Mesendoderm (in vitro differentiated cells): ENCODE data around the gene ACACA.
A peak's percentile ranks its signal among the peaks of the same experiment; 100 is the strongest.

Experiments used
- DNase-seq: peaks from one replicate; pipeline ENCODE4 v3.0.0; 2013
- H2AK5ac ChIP-seq: 2 replicates; pipeline ENCODE4 v1.6.1; 2013; ENCODE audit warnings: low read length, inconsistent platforms
- H2BK120ac ChIP-seq: 2 replicates; pipeline ENCODE4 v1.6.1; 2013; ENCODE audit warnings: low read depth, mild to moderate bottlenecking, low read length, moderate library complexity, mixed read lengths
- H2BK15ac ChIP-seq: replicated peaks from 2 replicates; pipeline ENCODE4 v1.6.1; 2013; ENCODE audit warnings: low read depth, mild to moderate bottlenecking, moderate library complexity
- H2BK5ac ChIP-seq: 2 replicates; pipeline ENCODE4 v1.6.1; 2013; ENCODE audit warnings: low read length, inconsistent platforms
- H3K18ac ChIP-seq: 2 replicates; pipeline ENCODE4 v1.6.1; 2013; ENCODE audit warnings: mild to moderate bottlenecking, low read length, mixed read lengths
- H3K23ac ChIP-seq: one replicate; pipeline ENCODE4 v1.6.1; 2013; ENCODE audit warnings: low read length
- H3K27ac ChIP-seq: 2 replicates; pipeline ENCODE4 v1.5.1; 2013; ENCODE audit warnings: low read depth, mild to moderate bottlenecking, inconsistent platforms, low read length, moderate library complexity
- H3K27me3 ChIP-seq: 2 replicates; pipeline ENCODE4 v1.6.1; 2013; ENCODE audit warnings: low read length, control low read depth, mild to moderate bottlenecking, inconsistent platforms; ENCODE audit not compliant: insufficient read depth, poor library complexity
- H3K36me3 ChIP-seq: 2 replicates; pipeline ENCODE4 v1.6.1; 2013; ENCODE audit warnings: low read length, inconsistent platforms; ENCODE audit not compliant: control insufficient read depth, insufficient read depth
- H3K4ac ChIP-seq: one replicate; pipeline ENCODE4 v1.6.1; 2013; ENCODE audit warnings: low read depth, mild to moderate bottlenecking, low read length, moderate library complexity
- H3K4me1 ChIP-seq: 2 replicates; pipeline ENCODE4 v1.6.1; 2013; ENCODE audit warnings: low read depth, low read length, inconsistent platforms; ENCODE audit not compliant: control insufficient read depth
- H3K4me2 ChIP-seq: 2 replicates; pipeline ENCODE4 v1.6.1; 2013; ENCODE audit warnings: low read length
- H3K4me3 ChIP-seq: 2 replicates; pipeline ENCODE4 v1.5.1; 2013; ENCODE audit warnings: mild to moderate bottlenecking, low read length
- H3K56ac ChIP-seq: one replicate; pipeline ENCODE4 v1.6.1; 2013; ENCODE audit warnings: low read length
- H3K79me1 ChIP-seq: 2 replicates; pipeline ENCODE4 v1.6.1; 2013; ENCODE audit warnings: low read length, inconsistent platforms
- H3K79me2 ChIP-seq: 2 replicates; pipeline ENCODE4 v1.6.1; 2013; ENCODE audit warnings: mild to moderate bottlenecking, low read length; ENCODE audit not compliant: control insufficient read depth, insufficient read depth
- H3K9ac ChIP-seq: 2 replicates; pipeline ENCODE4 v1.6.1; 2013; ENCODE audit warnings: low read length, inconsistent platforms
- H4K5ac ChIP-seq: one replicate; pipeline ENCODE4 v1.6.1; 2013; ENCODE audit warnings: low read length
- H4K8ac ChIP-seq: one replicate; pipeline ENCODE4 v1.6.1; 2013; ENCODE audit warnings: low read depth, mild to moderate bottlenecking, control low read depth, low read length, moderate library complexity
- WGBS: extraction: QIAGEN DNeasy Blood & Tissue Kit; methylation state at CpG from one replicate; pipeline ENCODE4 v1.1.7; 2013; ENCODE audit warnings: low lambda C conversion rate, missing lambda C conversion rate; ENCODE audit not compliant: insufficient coverage; ENCODE audit errors: extremely low coverage; 5-methylcytosine and 5-hydroxymethylcytosine counted together

Gene ACACA

DNA sequence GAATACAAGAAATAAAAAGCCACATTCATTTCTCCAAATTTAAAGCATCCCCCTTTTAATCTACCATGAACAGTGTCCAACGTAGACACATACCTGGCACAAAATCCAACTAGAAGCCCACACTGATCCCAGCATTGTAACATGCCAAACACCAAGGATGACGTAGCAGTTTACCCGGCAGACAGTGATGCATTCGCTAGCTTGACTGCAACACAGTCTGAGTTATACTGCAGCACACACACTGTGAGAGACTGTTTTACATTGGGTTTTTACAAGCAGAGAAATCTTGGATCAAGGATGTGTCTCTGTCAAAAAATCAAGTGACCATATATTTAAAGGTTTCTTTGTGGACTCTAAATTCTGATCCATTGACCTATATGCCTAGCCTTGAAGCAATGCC lies 105.3 kb downstream of the ACACA start:
- Histone ChIP-seq H4K5ac (no peak overlapping the region), H3K27me3 (no peaks in the 10 kb centered on the region), H3K27ac (no peak overlapping the region), H3K4me2 (no peak overlapping the region), H3K4me1 (peaks cover 7% of the 10 kb centered on the region), H2AK5ac (no peak overlapping the region), H3K4me3 (no peak overlapping the region), H2BK5ac (no peak overlapping the region), H3K79me2 (peaks cover 12% of the 10 kb centered on the region), H3K79me1 (peaks cover 12% of the 10 kb centered on the region), H3K4ac (no peak overlapping the region), H4K8ac (no peak overlapping the region), H2BK15ac (no peak overlapping the region), H3K56ac (no peak overlapping the region), H3K36me3 (peaks cover 3% of the 10 kb centered on the region), H3K23ac (no peak overlapping the region), H3K18ac (no peak overlapping the region), H2BK120ac (no peak overlapping the region), H3K9ac (no peak overlapping the region)
- no CpG with 5 or more reads among the region's 4 CpGs for WGBS
- DNase-seq = peak; percentile 56

DNA sequence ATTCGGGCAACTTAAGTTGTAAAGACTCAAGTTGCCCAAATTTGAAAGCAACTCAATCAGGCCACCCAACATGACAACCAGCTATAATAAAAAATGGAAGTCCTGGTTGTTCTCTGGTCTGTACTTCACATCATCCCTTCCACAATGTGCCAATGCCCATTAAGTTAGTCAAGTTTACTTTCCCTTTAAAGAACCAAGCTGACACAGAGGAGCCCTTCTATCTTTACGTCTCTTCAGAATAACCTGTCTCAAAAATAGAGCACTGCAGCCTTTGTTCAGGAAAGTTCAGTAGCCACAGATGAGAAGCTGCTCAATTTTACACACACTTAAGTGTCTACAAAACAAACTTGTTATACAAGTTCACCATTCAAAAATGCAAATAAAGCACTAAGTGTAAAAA lies 106.0 kb downstream of the ACACA start:
- DNase-seq = no peak
- no peak overlapping the region for H3K27ac ChIP-seq

DNA sequence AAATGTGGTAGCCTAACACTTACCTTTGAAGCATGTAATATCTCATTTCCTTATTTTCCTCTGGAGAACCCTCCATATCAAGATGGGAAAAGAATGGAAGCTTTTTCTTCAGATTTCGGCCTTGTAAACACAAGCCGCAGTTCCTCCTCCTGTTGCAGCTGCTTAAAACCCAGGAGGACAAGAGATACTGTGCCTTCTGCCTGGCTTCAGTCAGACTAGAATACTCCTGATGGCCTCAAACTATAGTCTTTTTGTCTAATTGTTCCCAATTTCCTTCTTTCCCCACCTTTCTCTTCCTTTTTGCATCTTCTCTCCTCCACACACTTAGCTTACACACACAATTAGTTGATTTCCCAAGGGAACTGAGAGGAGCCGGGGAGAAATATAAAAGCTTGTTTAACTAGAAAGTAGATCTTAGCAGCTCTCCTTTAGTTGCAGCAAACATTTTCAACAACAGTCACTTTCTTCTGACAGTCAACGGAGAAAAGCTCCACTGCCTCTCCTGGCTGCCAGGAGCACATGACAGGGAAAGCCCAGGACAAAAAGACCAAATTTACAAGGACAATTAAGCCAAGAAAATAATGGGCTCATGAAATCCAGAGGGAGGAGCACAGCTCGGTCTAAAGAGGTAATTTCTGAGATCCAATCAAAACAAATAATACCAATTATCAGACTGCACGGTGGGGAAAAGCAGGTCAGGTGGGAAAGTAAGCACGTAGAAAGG lies 107.2 kb downstream of the ACACA start:
- Histone ChIP-seq H3K4ac (no peak overlapping the region), H3K18ac (no peak overlapping the region), H3K79me2 (peaks cover 14% of the 10 kb centered on the region), H3K27ac (peak overlapping the region; percentile 20), H2BK120ac (no peak overlapping the region), H2BK15ac (no peak overlapping the region), H2BK5ac (no peak overlapping the region), H3K23ac (no peak overlapping the region), H3K4me2 (no peak overlapping the region), H3K36me3 (no peaks in the 10 kb centered on the region), H4K8ac (no peak overlapping the region), H3K4me1 (peaks cover 9% of the 10 kb centered on the region), H4K5ac (no peak overlapping the region), H3K9ac (peak overlapping the region; percentile 33), H3K56ac (peak overlapping the region; percentile 58), H3K4me3 (no peak overlapping the region), H3K79me1 (peaks cover 9% of the 10 kb centered on the region), H3K27me3 (no peaks in the 10 kb centered on the region), H2AK5ac (no peak overlapping the region)
- WGBS = no CpG with 5 or more reads among the region's 7 CpGs
- peak; percentile 42 for DNase-seq

More for the DNA sequence above, 106.0 kb downstream of the ACACA start:
- H3K4me3 ChIP-seq = no peak overlapping the region
- no peak overlapping the region for H3K4me2 ChIP-seq
- WGBS = no CpG with 5 or more reads among the region's 2 CpGs
- H3K4me1 ChIP-seq = peaks cover 7% of the 10 kb centered on the region
- no peaks in the 10 kb centered on the region for H3K27me3 ChIP-seq
- no peak overlapping the region for H4K8ac ChIP-seq
- no peak overlapping the region for H3K23ac ChIP-seq
- H2BK15ac ChIP-seq = no peak overlapping the region
- peaks cover 3% of the 10 kb centered on the region for H3K36me3 ChIP-seq
- H3K79me2 ChIP-seq = peaks cover 12% of the 10 kb centered on the region
- H3K4ac ChIP-seq = no peak overlapping the region
- no peak overlapping the region for H4K5ac ChIP-seq
- H2BK120ac ChIP-seq = no peak overlapping the region
- no peak overlapping the region for H3K9ac ChIP-seq
- H2AK5ac ChIP-seq = no peak overlapping the region
- no peak overlapping the region for H2BK5ac ChIP-seq
- H3K79me1 ChIP-seq = peaks cover 12% of the 10 kb centered on the region
- H3K56ac ChIP-seq = no peak overlapping the region
- no peak overlapping the region for H3K18ac ChIP-seq

DNA sequence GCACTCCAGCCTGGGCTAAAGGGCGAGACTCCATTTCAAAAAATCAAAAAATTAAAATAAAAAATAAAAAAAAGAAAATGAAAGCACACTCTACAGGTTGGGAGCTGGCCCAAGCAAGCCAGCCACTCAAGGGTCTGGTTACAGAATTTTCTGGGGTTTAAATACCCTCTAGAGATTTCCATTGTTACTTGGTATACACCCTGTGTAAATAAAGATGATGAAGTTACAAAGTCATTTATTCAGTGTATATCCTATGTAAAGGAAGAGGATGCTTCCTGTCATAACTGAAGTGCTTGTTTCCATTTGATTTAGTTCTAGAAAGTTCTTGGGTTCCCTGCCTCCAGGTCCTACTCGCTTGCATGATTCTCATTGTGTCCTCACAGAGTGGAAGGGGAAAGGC lies 110.7 kb downstream of the ACACA start:
- Histone ChIP-seq H3K4me3 (no peak overlapping the region), H4K8ac (no peak overlapping the region), H3K4me2 (no peak overlapping the region), H3K79me2 (peaks cover 16% of the 10 kb centered on the region), H3K4me1 (peaks cover 10% of the 10 kb centered on the region), H3K18ac (no peak overlapping the region), H3K4ac (no peak overlapping the region), H3K9ac (no peak overlapping the region), H3K27ac (no peak overlapping the region), H2BK5ac (no peak overlapping the region), H3K79me1 (peaks cover 9% of the 10 kb centered on the region), H4K5ac (no peak overlapping the region), H3K27me3 (no peaks in the 10 kb centered on the region), H3K36me3 (no peaks in the 10 kb centered on the region), H3K23ac (no peak overlapping the region), H2BK120ac (no peak overlapping the region), H2BK15ac (no peak overlapping the region), H2AK5ac (no peak overlapping the region), H3K56ac (no peak overlapping the region)
- no peak for DNase-seq
- no CpG with 5 or more reads among the region's 2 CpGs for whole genome bisulfite sequencing

DNA sequence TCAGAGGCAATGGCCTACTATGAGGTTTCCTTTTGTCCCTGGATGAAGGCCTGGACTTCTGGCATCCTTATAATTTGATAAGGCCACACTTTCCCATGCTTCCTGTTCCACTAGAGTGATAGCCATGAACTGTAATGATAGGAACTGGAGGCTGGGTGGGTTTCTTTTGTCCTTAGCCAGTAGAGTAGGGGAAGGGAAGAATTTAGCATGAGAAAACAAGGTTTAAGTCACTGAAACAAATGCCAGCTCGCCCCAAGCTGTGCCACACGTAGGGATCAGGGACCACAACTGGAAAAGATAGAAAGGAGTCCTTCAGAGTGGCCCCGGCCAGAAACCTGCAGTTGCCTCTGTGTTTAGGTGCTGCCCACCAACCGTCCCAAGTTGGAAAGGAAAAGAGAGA lies 111.7 kb downstream of the ACACA start:
- Histone ChIP-seq H4K8ac (no peak overlapping the region), H3K79me2 (peaks cover 14% of the 10 kb centered on the region), H3K4ac (no peak overlapping the region), H3K79me1 (peaks cover 7% of the 10 kb centered on the region), H3K4me3 (no peak overlapping the region), H4K5ac (no peak overlapping the region), H3K56ac (no peak overlapping the region), H3K23ac (no peak overlapping the region), H3K27me3 (no peaks in the 10 kb centered on the region), H2BK15ac (no peak overlapping the region), H2AK5ac (no peak overlapping the region), H3K27ac (no peak overlapping the region), H3K9ac (no peak overlapping the region), H3K4me2 (no peak overlapping the region), H3K4me1 (peaks cover 10% of the 10 kb centered on the region), H3K18ac (peak overlapping the region; percentile 76), H3K36me3 (no peaks in the 10 kb centered on the region), H2BK5ac (no peak overlapping the region), H2BK120ac (no peak overlapping the region)
- peak; percentile 24 for DNase-seq
- no CpG with 5 or more reads among the region's 4 CpGs for whole genome bisulfite sequencing

DNA sequence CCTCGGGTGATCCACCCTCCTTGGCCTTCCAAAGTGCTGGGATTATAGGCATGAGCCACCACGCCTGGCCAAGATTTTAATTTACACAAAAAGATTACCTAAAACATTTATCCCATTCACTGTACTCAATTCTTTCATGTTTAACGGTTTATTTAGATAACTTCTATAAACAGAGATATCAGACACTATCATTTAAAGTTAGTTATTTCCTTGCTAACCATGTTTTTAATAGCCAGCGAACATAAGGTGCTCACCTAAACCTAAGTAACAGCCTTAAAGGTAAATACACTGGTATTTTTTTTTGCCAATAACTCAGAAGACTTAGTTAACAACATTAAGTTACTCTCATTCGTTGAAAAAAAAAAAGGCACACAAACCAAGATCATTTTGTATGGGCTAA lies 112.9 kb downstream of the ACACA start:
- Histone ChIP-seq H2BK5ac (no peak overlapping the region), H3K23ac (no peak overlapping the region), H3K27ac (no peak overlapping the region), H2BK15ac (no peak overlapping the region), H3K27me3 (no peaks in the 10 kb centered on the region), H3K9ac (no peak overlapping the region), H2AK5ac (no peak overlapping the region), H3K18ac (no peak overlapping the region), H4K8ac (no peak overlapping the region), H3K4me2 (no peak overlapping the region), H3K4ac (no peak overlapping the region), H2BK120ac (no peak overlapping the region), H3K4me3 (no peak overlapping the region), H3K4me1 (peaks cover 3% of the 10 kb centered on the region), H3K36me3 (no peaks in the 10 kb centered on the region), H3K56ac (no peak overlapping the region), H4K5ac (no peak overlapping the region), H3K79me2 (peaks cover 13% of the 10 kb centered on the region), H3K79me1 (peaks cover 7% of the 10 kb centered on the region)
- WGBS = no CpG with 5 or more reads among the region's 5 CpGs
- no peak for DNase-seq
